CD4-positive, alpha-beta T cell (primary cell): ENCODE data around the gene EPGN. TPM values are rescaled to one million over a fixed set of nuclear protein-coding genes. Genes with fewer than 3 reads are reported as not detected.

Source experiments
- ATAC-seq: fragments of 200-7000 bp; cut with Tn5 transposase; one replicate; pipeline ENCODE4 v1.10.0; 2022; ENCODE audit warnings: mild to moderate bottlenecking; ENCODE audit not compliant: poor library complexity
- CTCF ChIA-PET: fragments of 350-600 bp; sonication (Branson Sonifier 250); formaldehyde crosslinking; loops from one replicate; lab custom pipeline; 2021; ENCODE audit warnings: antibody characterized with exemption, inconsistent platforms; lab: Charles Lee
- POLR2A ChIA-PET: fragments of 350-600 bp; sonication (Branson Sonifier 250); formaldehyde crosslinking; loops from one replicate; lab custom pipeline; 2021; ENCODE audit warnings: antibody characterized with exemption, inconsistent platforms; lab: Charles Lee
- DNase-seq, 14 experiments: peaks; one replicate each; pipeline ENCODE4 v3.0.0-alpha.2; 2013 to 2020; ENCODE audit warnings: mixed read lengths in 2 of 14
- H3K27ac ChIP-seq, 2 donors: one replicate each; pipeline versions ENCODE4 v1.5.1 to v1.7.0; 2013; ENCODE audit warnings: low read length in 2 of 2, low read depth in 1 of 2, mild to moderate bottlenecking in 1 of 2
- H3K27me3 ChIP-seq, 2 experiments: 1 replicate in 1 of 2; 2 replicates in 1 of 2; pipeline versions ENCODE4 v1.6.1 to v1.7.0; 2013; ENCODE audit warnings: low read length in 2 of 2, control low read depth in 1 of 2, mild to moderate bottlenecking in 1 of 2, moderate library complexity in 1 of 2; ENCODE audit not compliant: insufficient read depth in 2 of 2, control insufficient read depth in 1 of 2
- H3K36me3 ChIP-seq: one replicate; pipeline ENCODE4 v1.6.1; 2013; ENCODE audit warnings: low read length, control low read depth; ENCODE audit not compliant: insufficient read depth
- H3K4me1 ChIP-seq: one replicate; pipeline ENCODE4 v1.6.1; 2013; ENCODE audit warnings: low read length, control low read depth; ENCODE audit not compliant: insufficient read depth
- H3K4me3 ChIP-seq: one replicate; pipeline ENCODE4 v1.5.1; 2013; ENCODE audit warnings: mild to moderate bottlenecking, low read length, moderate library complexity
- H3K9me3 ChIP-seq, 2 experiments: 1 replicate in 1 of 2; 2 replicates in 1 of 2; pipeline versions ENCODE4 v1.6.1 to v1.7.0; 2013; ENCODE audit warnings: low read length in 2 of 2, mild to moderate bottlenecking in 2 of 2, control low read depth in 1 of 2, moderate library complexity in 1 of 2; ENCODE audit not compliant: control insufficient read depth in 1 of 2, insufficient read depth in 1 of 2
- H3K27ac Mint-ChIP-seq: one replicate; pipeline ENCODE4 v1.8.0; 2020; ENCODE audit warnings: mixed read lengths
- H3K27me3 Mint-ChIP-seq: one replicate; pipeline ENCODE4 v1.8.0; 2021; ENCODE audit warnings: mixed read lengths
- H3K36me3 Mint-ChIP-seq: one replicate; pipeline ENCODE4 v1.8.0; 2021; ENCODE audit warnings: low read depth, mixed read lengths
- H3K4me1 Mint-ChIP-seq: one replicate; pipeline ENCODE4 v1.8.0; 2021; ENCODE audit warnings: low read depth, mixed read lengths
- H3K4me3 Mint-ChIP-seq: one replicate; pipeline ENCODE4 v1.8.0; 2020; ENCODE audit warnings: mild to moderate bottlenecking, mixed read lengths
- H3K9me3 Mint-ChIP-seq: one replicate; pipeline ENCODE4 v1.8.0; 2020; ENCODE audit warnings: mixed read lengths
- intact Hi-C, 2 experiments: fragments of 100-400 bp; cut with DNase I in 1 of 2; cut with micrococcal nuclease in 1 of 2; formaldehyde crosslinking; loops; one replicate each; pipeline versions ENCODE4 v1.15.1 to v1.9.0; 2023 to 2025; cut with DNase I, micrococcal nuclease
- total RNA-seq, 174 experiments: library from RNA in 2 of 174; stranded (reverse) in 2 of 174; gene quantifications; one replicate each; pipeline ENCODE4 v1.2.3 and lab custom pipeline; 2021 to 2026
- TF ChIP-seq, protein P1 (sequence below): fragments of 200-600 bp; IDR thresholded peaks from one replicate; pipeline ENCODE4 v1.8.0; 2022; ENCODE audit warnings: antibody characterized with exemption, mild to moderate bottlenecking

The EPGN gene
- total RNA-seq, 2 experiments from 2014 or later = 3.7 to 5.9 TPM

DNA sequence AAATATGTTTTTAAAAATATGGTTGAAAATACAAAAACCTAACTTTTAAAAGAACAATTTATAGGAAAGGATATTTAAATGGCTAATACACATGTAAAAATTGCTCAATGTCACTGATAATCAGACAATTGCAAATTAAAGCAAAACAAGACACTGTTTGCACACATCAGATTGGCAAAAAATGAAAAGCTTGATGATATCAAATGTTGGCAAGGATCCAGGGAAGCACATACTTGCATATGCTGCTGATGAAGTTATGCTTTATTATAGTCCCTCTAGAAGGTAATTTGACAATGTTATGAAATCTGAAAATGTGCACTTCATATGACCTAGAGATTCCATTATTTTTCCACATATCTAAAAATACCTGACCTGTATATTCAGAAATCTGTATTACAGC lies 45.7 kb upstream of the EPGN start:
- Histone ChIP-seq H3K27ac (no peak overlapping the region), H3K27me3 (no peaks in the 10 kb centered on the region), H3K4me1 (no peaks in the 10 kb centered on the region), H3K4me3 (no peak overlapping the region), H3K9me3 (no peaks in the 10 kb centered on the region), H3K36me3 (no peaks in the 10 kb centered on the region)
- intact Hi-C loops = no loop called here
- ChIA-PET POLR2A (no interaction called here), CTCF (no interaction called here)
- Mint-ChIP-seq H3K27ac (no peak overlapping the region), H3K4me3 (no peak overlapping the region), H3K9me3 (no peaks in the 10 kb centered on the region), H3K4me1 (no peaks in the 10 kb centered on the region), H3K27me3 (no peaks in the 10 kb centered on the region), H3K36me3 (no peaks in the 10 kb centered on the region)
- ATAC-seq = no peak
- no peak for DNase-seq
- TF ChIP-seq, protein P1, sequence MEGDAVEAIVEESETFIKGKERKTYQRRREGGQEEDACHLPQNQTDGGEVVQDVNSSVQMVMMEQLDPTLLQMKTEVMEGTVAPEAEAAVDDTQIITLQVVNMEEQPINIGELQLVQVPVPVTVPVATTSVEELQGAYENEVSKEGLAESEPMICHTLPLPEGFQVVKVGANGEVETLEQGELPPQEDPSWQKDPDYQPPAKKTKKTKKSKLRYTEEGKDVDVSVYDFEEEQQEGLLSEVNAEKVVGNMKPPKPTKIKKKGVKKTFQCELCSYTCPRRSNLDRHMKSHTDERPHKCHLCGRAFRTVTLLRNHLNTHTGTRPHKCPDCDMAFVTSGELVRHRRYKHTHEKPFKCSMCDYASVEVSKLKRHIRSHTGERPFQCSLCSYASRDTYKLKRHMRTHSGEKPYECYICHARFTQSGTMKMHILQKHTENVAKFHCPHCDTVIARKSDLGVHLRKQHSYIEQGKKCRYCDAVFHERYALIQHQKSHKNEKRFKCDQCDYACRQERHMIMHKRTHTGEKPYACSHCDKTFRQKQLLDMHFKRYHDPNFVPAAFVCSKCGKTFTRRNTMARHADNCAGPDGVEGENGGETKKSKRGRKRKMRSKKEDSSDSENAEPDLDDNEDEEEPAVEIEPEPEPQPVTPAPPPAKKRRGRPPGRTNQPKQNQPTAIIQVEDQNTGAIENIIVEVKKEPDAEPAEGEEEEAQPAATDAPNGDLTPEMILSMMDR = no peak

DNA sequence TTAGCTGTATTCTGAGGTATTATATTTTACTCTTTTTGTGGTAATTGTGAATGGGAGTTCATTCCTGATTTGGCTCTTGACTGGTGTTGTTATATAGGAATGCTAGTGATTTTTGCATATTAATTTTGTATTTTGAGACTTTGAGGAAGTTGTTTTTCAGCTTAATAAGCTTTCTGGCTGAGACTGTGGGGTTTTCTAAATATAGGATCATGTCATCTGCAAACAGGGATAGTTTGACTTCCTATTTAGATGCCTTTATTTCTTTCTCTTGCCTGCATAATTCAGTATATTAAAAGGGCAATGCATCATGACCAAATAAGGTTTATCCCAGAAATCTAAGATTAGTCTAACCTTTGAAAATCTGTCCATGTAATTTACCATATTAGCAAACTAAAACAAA lies 44.7 kb upstream of the EPGN start:
- TF ChIP-seq, protein P1 = no peak
- H3K36me3 ChIP-seq = no peaks in the 10 kb centered on the region
- ChIA-PET POLR2A (no interaction called here), CTCF (no interaction called here)
- H3K4me3 Mint-ChIP-seq = no peak overlapping the region
- intact Hi-C loops = no loop called here
- H3K4me1 Mint-ChIP-seq = peaks cover 4% of the 10 kb centered on the region
- no peaks in the 10 kb centered on the region for H3K9me3 ChIP-seq
- no peaks in the 10 kb centered on the region for H3K36me3 Mint-ChIP-seq
- no peak overlapping the region for H3K4me3 ChIP-seq
- DNase-seq (no peak), ATAC-seq (no peak)
- no peaks in the 10 kb centered on the region for H3K4me1 ChIP-seq
- no peaks in the 10 kb centered on the region for H3K9me3 Mint-ChIP-seq
- no peak overlapping the region for H3K27ac ChIP-seq
- no peaks in the 10 kb centered on the region for H3K27me3 Mint-ChIP-seq
- no peak overlapping the region for H3K27ac Mint-ChIP-seq
- H3K27me3 ChIP-seq = no peaks in the 10 kb centered on the region

DNA sequence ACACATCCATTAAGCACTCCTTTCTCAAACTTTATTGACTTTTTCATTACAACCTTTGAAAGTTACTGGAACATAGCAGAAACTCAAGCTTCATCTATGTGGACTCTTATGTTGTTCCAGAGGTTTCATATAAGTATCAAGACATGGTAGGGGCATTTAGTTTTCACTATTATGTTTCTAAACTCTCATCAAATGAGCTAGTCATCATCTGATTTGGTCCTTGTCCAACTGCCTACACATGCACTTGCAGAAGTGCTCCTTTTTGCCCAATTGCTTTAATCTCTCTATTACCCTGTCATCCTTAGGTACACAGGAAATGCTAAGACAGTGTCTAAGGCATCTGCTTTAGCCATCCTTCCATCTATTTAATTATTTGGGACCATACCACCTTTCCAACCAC lies 42.2 kb upstream of the EPGN start:
- no peak overlapping the region for H3K27ac ChIP-seq
- no peak for DNase-seq
- ChIA-PET POLR2A (no interaction called here), CTCF (interaction anchor here (1.1 to 1.6 kb wide), 2 partner anchors 33 to 37 kb away, joined by 3 to 4 read pairs; no protein-coding TSS in a partner anchor)
- Mint-ChIP-seq H3K36me3 (no peaks in the 10 kb centered on the region), H3K27ac (no peak overlapping the region), H3K27me3 (no peaks in the 10 kb centered on the region), H3K9me3 (no peaks in the 10 kb centered on the region), H3K4me1 (peaks cover 4% of the 10 kb centered on the region), H3K4me3 (no peak overlapping the region)
- ATAC-seq = no peak
- no peaks in the 10 kb centered on the region for H3K9me3 ChIP-seq
- TF ChIP-seq, protein P1 = no peak
- H3K36me3 ChIP-seq = no peaks in the 10 kb centered on the region
- H3K4me1 ChIP-seq = no peaks in the 10 kb centered on the region
- no peaks in the 10 kb centered on the region for H3K27me3 ChIP-seq
- intact Hi-C loops = no loop called here
- no peak overlapping the region for H3K4me3 ChIP-seq
